ENCODE measurements around the gene ZNF287. TPM values are rescaled to one million over a fixed set of nuclear protein-coding genes. Genes with fewer than 3 reads are reported as not detected.
A peak's percentile ranks its signal among the peaks of the same experiment; 100 is the strongest.

ZNF287 gene
- total RNA-seq, 1 experiment from 2014 or later, result 4.8 TPM

DNA sequence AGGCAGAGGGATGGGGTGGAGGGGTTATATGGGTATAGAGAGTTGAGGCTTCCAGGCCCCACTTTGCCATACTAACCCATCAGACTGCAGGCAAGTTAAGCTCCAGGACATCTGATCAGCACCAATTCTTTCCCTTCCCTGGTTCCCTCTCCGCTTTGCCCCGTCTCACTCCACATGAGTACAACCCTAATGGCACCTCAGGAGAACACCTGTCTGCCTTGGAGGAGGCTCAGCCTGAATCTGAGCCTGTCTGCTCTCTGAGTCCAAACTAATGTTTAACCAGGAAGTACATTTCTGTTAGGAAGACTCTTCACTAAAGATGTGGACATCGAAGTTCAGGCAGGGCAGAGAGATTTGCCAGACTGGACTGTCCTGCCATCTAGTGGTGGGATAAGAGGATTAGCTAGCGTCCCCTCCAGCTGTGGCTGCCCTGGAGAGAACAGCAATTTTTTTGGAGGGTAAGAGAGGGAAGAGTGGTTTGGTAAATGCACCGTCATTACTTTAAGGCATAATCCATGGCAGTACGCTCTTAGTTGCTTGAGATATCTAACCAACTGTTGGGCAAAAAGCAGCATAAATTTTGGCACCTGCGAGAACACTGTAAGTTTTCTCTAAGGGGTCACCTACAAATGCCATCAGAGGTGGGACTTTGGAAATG lies 47.8 kb downstream of the ZNF287 start:
- peak; percentile 70 for DNase-seq (ENCODE audit: low read depth)
- in situ Hi-C loops (cut with HindIII; ENCODE audit: low pct_unique_long_range_greater_than_20kb, low sequenced_read_pairs), result no loop called here

DNA sequence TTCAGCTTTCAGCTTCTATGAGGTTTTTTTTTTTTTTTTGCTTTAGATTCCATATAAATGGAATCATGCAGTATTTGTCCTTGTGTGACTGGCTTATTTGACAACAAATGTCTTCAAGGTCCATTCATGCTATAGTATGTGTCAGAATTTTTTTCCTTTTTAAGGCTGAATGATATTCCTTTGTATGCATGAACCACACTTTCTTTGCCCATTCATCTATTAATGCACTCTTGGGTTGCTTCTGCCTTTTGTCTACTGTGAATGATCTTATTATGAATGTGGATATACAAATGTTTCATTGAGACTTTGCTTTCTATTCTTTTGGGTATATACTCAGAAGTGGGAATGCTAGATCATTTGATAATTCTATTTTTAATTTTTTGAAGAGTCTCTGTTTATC lies 50.0 kb downstream of the ZNF287 start:
- no peak for DNase-seq (ENCODE audit: low read depth)
- in situ Hi-C loops (cut with HindIII; ENCODE audit: low pct_unique_long_range_greater_than_20kb, low sequenced_read_pairs), result no loop called here

DNA sequence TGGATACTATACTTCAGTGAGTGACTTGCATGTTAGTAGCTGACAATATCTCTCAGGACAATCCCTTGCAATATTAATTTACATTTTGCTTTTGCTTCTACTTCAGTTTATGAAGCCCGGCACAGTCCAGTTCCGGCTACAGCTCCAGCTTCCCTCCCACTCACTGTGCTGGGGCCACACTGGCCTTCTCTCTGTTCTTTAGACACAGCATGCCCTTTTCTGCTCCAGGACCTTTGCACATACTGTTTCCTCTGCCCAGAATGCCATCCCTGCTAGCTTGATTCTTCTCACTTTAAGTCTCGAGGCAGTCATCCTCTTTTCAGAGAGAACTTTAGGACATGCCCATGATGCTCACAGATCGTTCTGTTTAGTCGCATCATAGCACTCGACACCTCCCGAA lies 51.5 kb downstream of the ZNF287 start:
- in situ Hi-C loops (cut with HindIII; ENCODE audit: low pct_unique_long_range_greater_than_20kb, low sequenced_read_pairs), result no loop called here
- DNase-seq (ENCODE audit: low read depth), result no peak

DNA sequence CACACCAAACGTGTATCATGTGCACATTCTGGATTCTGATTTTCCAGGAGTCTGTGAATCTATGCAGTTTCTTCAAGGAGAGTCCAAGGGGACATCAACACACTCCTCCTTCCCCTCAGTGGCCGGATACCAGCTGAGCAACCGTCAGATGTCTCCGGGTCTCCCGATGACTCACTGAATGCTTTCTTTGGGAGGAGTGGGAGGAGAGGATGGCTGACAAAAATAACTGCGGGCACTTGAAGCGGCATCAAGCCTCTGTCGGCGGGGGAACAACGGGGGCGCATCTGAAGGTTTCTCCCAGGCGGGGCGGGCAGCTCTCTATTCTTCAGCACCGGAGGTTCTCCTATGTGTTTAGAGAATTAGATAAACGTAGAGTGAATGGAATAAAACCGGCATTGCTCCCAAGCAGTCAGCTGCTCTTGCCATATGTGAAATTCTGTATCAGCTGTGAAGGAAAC lies 52.4 kb downstream of the ZNF287 start:
- no peak for DNase-seq (ENCODE audit: low read depth)
- in situ Hi-C loops (cut with HindIII; ENCODE audit: low pct_unique_long_range_greater_than_20kb, low sequenced_read_pairs), result no loop called here

DNA sequence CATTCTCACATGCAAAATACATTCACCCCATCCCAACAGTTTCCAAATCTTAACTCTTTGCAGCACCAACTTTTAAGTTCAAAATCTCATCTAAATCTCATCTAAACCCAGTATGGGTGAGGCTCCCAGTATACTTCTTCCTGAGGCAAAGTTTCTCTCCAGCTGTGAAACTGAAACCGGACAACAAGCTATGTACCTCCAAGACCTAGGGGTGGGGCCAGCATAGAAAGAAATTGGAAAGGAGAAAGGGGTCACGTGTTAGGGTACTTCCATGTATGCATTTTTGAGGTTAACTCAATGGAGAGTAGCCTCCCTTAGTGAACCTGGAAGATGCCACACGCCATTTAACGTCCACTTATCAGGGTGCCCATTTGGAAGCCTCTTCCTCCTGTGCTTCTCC lies 53.1 kb downstream of the ZNF287 start:
- in situ Hi-C loops (cut with HindIII; ENCODE audit: low pct_unique_long_range_greater_than_20kb, low sequenced_read_pairs), result no loop called here
- DNase-seq (ENCODE audit: low read depth), result no peak

DNA sequence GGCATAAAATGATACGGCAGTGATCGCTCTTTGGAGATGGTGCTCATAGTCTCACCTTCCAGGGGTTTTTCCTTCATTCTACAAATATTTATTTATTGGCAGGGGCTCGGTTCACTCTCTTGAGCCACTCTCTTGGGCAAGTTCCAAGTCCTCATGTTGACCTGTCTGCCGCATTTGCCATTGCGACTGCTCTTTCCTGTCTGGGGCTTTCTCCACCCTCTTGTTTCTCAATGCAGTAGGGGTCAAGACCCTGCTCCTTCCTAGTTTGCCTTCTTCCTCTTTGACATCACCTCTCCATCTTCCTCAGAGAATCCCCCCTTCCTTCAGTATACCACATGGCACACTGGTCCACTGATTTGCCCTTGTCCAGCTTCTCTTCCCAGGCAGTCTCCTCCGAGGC lies 55.1 kb downstream of the ZNF287 start:
- DNase-seq (ENCODE audit: low read depth), result no peak
- in situ Hi-C loops (cut with HindIII; ENCODE audit: low pct_unique_long_range_greater_than_20kb, low sequenced_read_pairs), result no loop called here

DNA sequence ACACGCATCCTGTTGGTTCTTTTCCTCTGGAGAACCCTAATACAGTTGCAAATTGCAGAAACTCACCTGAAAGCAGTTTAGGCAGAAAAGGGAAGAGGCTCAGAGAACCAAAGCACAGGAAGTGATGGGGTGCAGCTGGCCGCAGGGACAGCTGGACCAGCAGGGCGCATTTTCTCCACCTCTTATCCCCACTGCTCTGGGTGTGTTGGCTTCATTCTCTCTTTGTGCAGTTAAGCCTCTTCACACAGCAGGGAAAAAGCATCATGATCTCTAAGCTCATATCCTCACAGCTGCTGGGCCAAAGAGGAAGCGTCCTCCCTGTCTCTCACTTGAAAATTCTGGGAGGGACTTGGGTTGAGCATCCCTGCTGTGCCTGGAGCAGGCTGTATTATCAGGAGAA lies 57.0 kb downstream of the ZNF287 start:
- in situ Hi-C loops (cut with HindIII; ENCODE audit: low pct_unique_long_range_greater_than_20kb, low sequenced_read_pairs), result no loop called here
- no peak for DNase-seq (ENCODE audit: low read depth)

DNA sequence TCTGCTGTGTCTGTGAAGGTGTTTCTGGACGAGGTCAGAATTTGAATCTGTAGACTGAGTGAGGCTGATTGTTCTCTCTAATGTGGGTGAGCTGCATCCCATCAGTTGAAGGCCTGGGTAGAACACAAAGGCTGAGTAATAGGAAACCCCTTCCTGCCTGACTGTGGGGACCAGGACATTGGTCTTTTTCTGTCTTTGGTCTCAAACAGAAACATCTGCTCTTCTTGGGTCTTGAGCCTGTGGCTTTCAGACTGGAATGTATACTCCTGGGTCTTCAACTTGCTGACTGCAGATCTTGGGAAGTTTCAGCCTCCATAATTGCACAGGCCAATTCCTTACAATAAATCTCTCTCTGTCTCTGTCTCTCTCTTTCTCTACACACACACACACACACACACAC lies 57.4 kb downstream of the ZNF287 start:
- DNase-seq (ENCODE audit: low read depth), result no peak
- in situ Hi-C loops (cut with HindIII; ENCODE audit: low pct_unique_long_range_greater_than_20kb, low sequenced_read_pairs), result no loop called here

DNA sequence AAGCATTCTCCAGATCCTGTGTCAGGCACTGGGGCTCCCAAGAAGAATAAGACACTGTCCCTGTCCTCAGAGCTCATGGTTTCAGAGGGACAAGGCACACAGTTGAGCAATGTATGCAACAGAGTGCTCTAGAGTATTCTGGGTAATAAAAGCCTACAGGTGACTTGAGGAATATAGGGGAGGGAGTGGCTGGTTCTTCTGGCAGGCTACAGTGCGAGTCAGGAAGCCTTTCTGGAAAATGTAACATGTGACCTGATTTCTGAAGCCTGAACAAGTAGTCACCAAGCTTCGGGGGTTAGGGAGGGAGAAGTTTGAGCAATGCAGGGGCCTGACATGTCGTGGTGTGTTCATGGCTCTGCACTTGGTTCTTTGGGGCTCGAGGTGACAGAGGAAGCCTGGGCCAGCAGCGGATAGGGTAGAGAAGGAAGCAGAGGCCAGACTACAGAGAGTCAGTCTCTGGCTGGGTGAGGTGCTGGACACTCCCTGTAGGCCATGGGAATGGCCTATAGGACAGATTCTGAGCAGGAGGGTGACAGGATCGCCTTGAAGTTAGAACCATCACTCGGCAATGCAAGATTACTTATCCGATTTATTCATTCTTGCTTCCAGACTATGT lies 61.0 kb downstream of the ZNF287 start:
- in situ Hi-C loops (cut with HindIII; ENCODE audit: low pct_unique_long_range_greater_than_20kb, low sequenced_read_pairs), result no loop called here
- no peak for DNase-seq (ENCODE audit: low read depth)

DNA sequence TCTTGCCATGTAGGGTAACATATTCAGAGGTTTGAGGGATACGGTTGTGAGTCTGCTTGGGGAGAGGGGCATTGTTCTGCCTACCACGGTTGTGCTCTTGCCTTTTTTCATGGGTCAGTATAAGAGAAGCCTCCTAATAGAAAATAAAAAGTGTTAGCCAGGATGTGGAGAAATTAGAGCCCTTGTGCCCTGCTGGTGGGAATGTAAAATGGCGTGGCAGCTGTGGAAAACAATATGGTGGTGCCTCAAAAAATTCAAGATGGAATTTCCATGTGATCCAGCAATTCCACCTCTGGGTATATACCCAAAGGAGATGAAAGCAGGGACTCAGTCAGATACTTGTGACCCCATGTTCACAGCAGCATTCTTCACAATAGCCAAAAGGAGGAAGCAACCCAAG lies 62.8 kb downstream of the ZNF287 start:
- no peak for DNase-seq (ENCODE audit: low read depth)
- in situ Hi-C loops (cut with HindIII; ENCODE audit: low pct_unique_long_range_greater_than_20kb, low sequenced_read_pairs), result no loop called here

DNA sequence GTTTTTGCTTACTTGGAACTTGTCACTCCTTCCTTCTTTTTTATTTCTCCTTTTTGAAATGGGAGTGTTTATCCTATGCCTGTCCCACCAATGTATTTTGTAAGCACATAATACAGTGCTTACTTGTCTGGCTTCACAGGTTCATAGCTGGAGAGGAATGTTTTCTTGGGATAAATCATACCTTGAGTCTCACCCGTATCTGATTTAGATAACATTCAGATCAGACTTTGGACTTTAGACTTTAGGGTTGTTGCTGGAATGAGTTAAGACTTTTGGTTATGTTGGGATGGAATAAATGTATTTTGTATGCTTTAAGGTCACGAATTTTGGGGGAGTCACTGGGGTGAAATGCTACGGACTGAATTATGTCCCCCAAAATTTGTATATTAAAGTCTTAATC lies 64.0 kb downstream of the ZNF287 start:
- in situ Hi-C loops (cut with HindIII; ENCODE audit: low pct_unique_long_range_greater_than_20kb, low sequenced_read_pairs), result no loop called here
- DNase-seq (ENCODE audit: low read depth), result no peak

Other genes starting within 250 kb of the ZNF287 start
- gene CENPV, start 215.7 kb downstream of the ZNF287 start, total RNA-seq (2014; rRNA removed; shearing (Covaris generic); ENCODE audit: low replicate concordance), result 62.6 and 87.5 TPM in 2 replicates
- 819 and 952 TPM in 2 replicates for gene UBB, start 188.1 kb downstream of the ZNF287 start, total RNA-seq (2014; rRNA removed; shearing (Covaris generic); ENCODE audit: low replicate concordance)
- gene TRPV2, start 153.6 kb downstream of the ZNF287 start, total RNA-seq (2014; rRNA removed; shearing (Covaris generic); ENCODE audit: low replicate concordance), result 1.2 TPM in 1 of 2 replicates, not detected in the other
- gene LRRC75A, start 77.0 kb downstream of the ZNF287 start, total RNA-seq (2014; rRNA removed; shearing (Covaris generic); ENCODE audit: low replicate concordance), result 0.06 and 1.1 TPM in 2 replicates
- gene ZNF624, start 84.6 kb upstream of the ZNF287 start, total RNA-seq (2014; rRNA removed; shearing (Covaris generic); ENCODE audit: low replicate concordance), result 0.27 and 1.4 TPM in 2 replicates
- gene CCDC144A, start 121.0 kb upstream of the ZNF287 start, total RNA-seq (2014; rRNA removed; shearing (Covaris generic); ENCODE audit: low replicate concordance), result 0.23 TPM in 1 of 2 replicates, not detected in the other

Measured in Caki2 (cell line).